Naive thymus-derived CD4-positive, alpha-beta T cell (primary cell): ENCODE data around the gene DUSP8. TPM values are rescaled to one million over a fixed set of nuclear protein-coding genes. Genes with fewer than 3 reads are reported as not detected.

ENCODE experiments used
- ATAC-seq: fragments of 150-1000 bp; cut with Tn5 transposase; 2 replicates; pipeline ENCODE4 v1.10.0; 2021; ENCODE audit warnings: mild to moderate bottlenecking, moderate library complexity
- CTCF ChIA-PET: fragments of 350-600 bp; sonication (Branson Sonifier 250); formaldehyde crosslinking; loops from one replicate; lab custom pipeline; 2021; ENCODE audit warnings: antibody characterized with exemption; lab: Charles Lee
- POLR2A ChIA-PET: fragments of 350-600 bp; sonication (Branson Sonifier 250); formaldehyde crosslinking; loops from one replicate; lab custom pipeline; 2021; ENCODE audit warnings: antibody characterized with exemption, inconsistent platforms; lab: Charles Lee
- DNase-seq, 9 donors: peaks; one replicate each; pipeline versions ENCODE4 v3.0.0 to v3.0.0-alpha.2; 2020 to 2022; ENCODE audit warnings: mixed read lengths in 1 of 9
- H3K27ac ChIP-seq: one replicate; pipeline ENCODE4 v1.7.0; 2013; ENCODE audit warnings: mild to moderate bottlenecking, low read depth, low read length, moderate library complexity
- H3K27me3 ChIP-seq, 2 donors: one replicate each; pipeline ENCODE4 v1.7.0; 2013; ENCODE audit warnings: low read length in 2 of 2, mild to moderate bottlenecking in 2 of 2, moderate library complexity in 2 of 2; ENCODE audit not compliant: control insufficient read depth in 2 of 2, insufficient read depth in 2 of 2
- H3K36me3 ChIP-seq, 3 experiments: 1 replicate in 2 of 3; 2 replicates in 1 of 3; pipeline ENCODE4 v1.7.0; 2013; ENCODE audit warnings: low read length in 3 of 3, mild to moderate bottlenecking in 3 of 3, moderate library complexity in 1 of 3; ENCODE audit not compliant: insufficient read depth in 3 of 3, control insufficient read depth in 2 of 3
- H3K4me1 ChIP-seq, 2 donors: one replicate each; pipeline ENCODE4 v1.7.0; 2013; ENCODE audit warnings: low read length in 2 of 2, mild to moderate bottlenecking in 2 of 2, moderate library complexity in 1 of 2; ENCODE audit not compliant: control insufficient read depth in 2 of 2, insufficient read depth in 2 of 2
- H3K4me3 ChIP-seq: 2 replicates; pipeline ENCODE4 v1.7.0; 2013; ENCODE audit warnings: mild to moderate bottlenecking, low read length
- H3K9me3 ChIP-seq, 3 experiments: 1 replicate in 2 of 3; 2 replicates in 1 of 3; pipeline ENCODE4 v1.7.0; 2013; ENCODE audit warnings: low read length in 3 of 3; ENCODE audit not compliant: control insufficient read depth in 2 of 3
- H3K27ac Mint-ChIP-seq, 9 donors: one replicate each; pipeline ENCODE4 v1.8.0; 2020 to 2022; ENCODE audit warnings: mixed read lengths in 9 of 9, mild to moderate bottlenecking in 8 of 9, moderate library complexity in 5 of 9, inconsistent platforms in 2 of 9
- H3K27me3 Mint-ChIP-seq, 5 donors: one replicate each; pipeline ENCODE4 v1.8.0; 2021 to 2022; ENCODE audit warnings: mixed read lengths in 5 of 5, mild to moderate bottlenecking in 1 of 5
- H3K36me3 Mint-ChIP-seq, 5 donors: one replicate each; pipeline ENCODE4 v1.8.0; 2020 to 2022; ENCODE audit warnings: mixed read lengths in 5 of 5, mild to moderate bottlenecking in 3 of 5, inconsistent platforms in 1 of 5
- H3K4me1 Mint-ChIP-seq, 7 donors: one replicate each; pipeline ENCODE4 v1.8.0; 2020 to 2022; ENCODE audit warnings: mixed read lengths in 7 of 7, mild to moderate bottlenecking in 3 of 7, inconsistent platforms in 1 of 7
- H3K4me3 Mint-ChIP-seq, 10 donors: one replicate each; pipeline ENCODE4 v1.8.0; 2020 to 2022; ENCODE audit warnings: mild to moderate bottlenecking in 10 of 10, mixed read lengths in 10 of 10, moderate library complexity in 6 of 10, inconsistent platforms in 2 of 10
- H3K9me3 Mint-ChIP-seq, 11 donors: one replicate each; pipeline ENCODE4 v1.8.0; 2020 to 2022; ENCODE audit warnings: mixed read lengths in 11 of 11, mild to moderate bottlenecking in 4 of 11, inconsistent platforms in 1 of 11, moderate library complexity in 1 of 11
- intact Hi-C, 2 donors: fragments of 100-400 bp; cut with micrococcal nuclease; formaldehyde crosslinking; loops; one replicate each; pipeline ENCODE4 v1.15.1; 2023
- polyA plus RNA-seq, 2 donors: library from polyadenylated mRNA; unstranded; fragments of 300-500 nt; fragmentation: Illumina TruSeq; gene quantifications; one replicate each; pipeline ENCODE4 v1.2.3, GENCODE V29; 2021
- total RNA-seq, 6 experiments: library from RNA in 5 of 6; stranded (reverse) in 5 of 6; gene quantifications; 1 replicate in 5 of 6; 2 replicates in 1 of 6; pipeline ENCODE4 v1.2.3 and lab custom pipeline; 2021 to 2026

DUSP8 gene
- total and polyA plus RNA-seq, 7 experiments from 2014 or later, result 0.22 to 79.3 (median 3.9) TPM

DNA sequence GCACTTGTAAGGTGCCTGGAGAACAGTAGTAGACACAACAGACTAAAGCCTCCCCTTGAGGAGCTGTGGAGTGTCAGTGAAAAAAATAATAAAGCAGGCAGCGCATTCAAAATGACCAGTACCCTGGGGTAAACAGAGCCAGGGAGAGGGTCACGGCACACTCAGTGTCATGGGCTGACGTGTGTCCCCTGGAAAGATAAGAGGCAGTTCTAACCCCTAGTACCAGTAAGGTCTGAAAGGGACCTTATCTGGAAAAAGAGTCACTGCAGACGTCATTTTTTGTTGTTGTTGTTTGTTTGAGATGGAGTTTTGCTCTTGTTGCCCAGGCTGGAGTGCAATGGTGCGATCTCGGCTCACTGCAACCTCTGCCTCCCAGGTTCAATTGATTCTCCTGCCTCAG, 32.0 kb downstream of the DUSP8 start:
- peaks cover 0 to 5% (median 0%) of the 10 kb centered on the region in 5 donors for H3K36me3 Mint-ChIP-seq
- POLR2A ChIA-PET, result no interaction called here
- CTCF ChIA-PET, result interaction anchor here (0.7 kb wide), 1 partner anchor 100 kb away, joined by 4 read pairs; no protein-coding TSS in a partner anchor
- Histone ChIP-seq H3K9me3 (no peaks in the 10 kb centered on the region), H3K4me1 (peaks cover 12 to 13% of the 10 kb centered on the region in 2 donors), H3K27ac (no peak overlapping the region), H3K4me3 (no peak overlapping the region), H3K36me3 (peaks cover 0 to 11% (median 4%) of the 10 kb centered on the region in 3 experiments), H3K27me3 (peaks cover 0 to under 1% of the 10 kb centered on the region in 2 donors)
- H3K27me3 Mint-ChIP-seq, result peaks cover 0 to 16% (median 3%) of the 10 kb centered on the region in 5 donors
- ATAC-seq (no peak), DNase-seq (no peak)
- no peaks in the 10 kb centered on the region for H3K9me3 Mint-ChIP-seq
- H3K4me3 Mint-ChIP-seq, result no peak overlapping the region
- H3K27ac Mint-ChIP-seq, result no peak overlapping the region
- peaks cover 4 to 24% (median 17%) of the 10 kb centered on the region in 7 donors for H3K4me1 Mint-ChIP-seq
- intact Hi-C loops, result no loop called here

- intact Hi-C loops, result loop anchor here (5.0 kb wide), 2 partner anchors 34 to 39 kb away; partner anchors contain the start of gene DUSP8 (in 1 of the 2)
- peaks cover 0 to 8% (median 3%) of the 10 kb centered on the region in 5 donors for H3K27me3 Mint-ChIP-seq
Observed at GRCh38 chr11:1538153-1538552, 33.9 kb downstream of the DUSP8 start.

GRCh38 chr11:1536065-1536843, 35.8 kb downstream of the DUSP8 start:
- POLR2A ChIA-PET, result no interaction called here
- no peak overlapping the region for H3K4me3 ChIP-seq
- H3K4me1 ChIP-seq, result peaks cover 15 to 21% of the 10 kb centered on the region in 2 donors
- CTCF ChIA-PET, result interaction anchor here (0.6 kb wide), 1 partner anchor 410 kb away, joined by 3 read pairs; no protein-coding TSS in a partner anchor
- H3K36me3 ChIP-seq, result peaks cover 0 to 33% (median 6%) of the 10 kb centered on the region in 3 experiments
- Mint-ChIP-seq H3K9me3 (no peaks in the 10 kb centered on the region), H3K27ac (no peak overlapping the region), H3K4me1 (peaks cover 10 to 54% (median 45%) of the 10 kb centered on the region in 7 donors), H3K27me3 (peaks cover 0 to 6% (median 0%) of the 10 kb centered on the region in 5 donors), H3K4me3 (peak overlapping the region in 5 of 10 donors; percentile 15 to 38 (median 25)), H3K36me3 (peaks cover 0 to 17% (median 2%) of the 10 kb centered on the region in 5 donors)
- no peak for DNase-seq
- no peak overlapping the region for H3K27ac ChIP-seq
- H3K27me3 ChIP-seq, result no peaks in the 10 kb centered on the region
- no peaks in the 10 kb centered on the region for H3K9me3 ChIP-seq
- intact Hi-C loops, result loop anchor here (5.0 kb wide), 2 partner anchors 36 to 41 kb away; partner anchors contain the start of gene DUSP8 (in 1 of the 2)
- no peak for ATAC-seq

More at GRCh38 chr11:1538153-1538552, 33.9 kb downstream of the DUSP8 start:
- CTCF ChIA-PET, result interaction anchor here (0.6 to 1.0 kb wide), 2 partner anchors 8 to 15 kb away, joined by 3 to 6 read pairs; no protein-coding TSS in a partner anchor
- Mint-ChIP-seq H3K4me3 (peak overlapping the region in 1 of 10 donors; percentile 25), H3K36me3 (peaks cover 0 to 8% (median 0%) of the 10 kb centered on the region in 5 donors), H3K4me1 (peaks cover 8 to 38% (median 29%) of the 10 kb centered on the region in 7 donors), H3K9me3 (no peaks in the 10 kb centered on the region), H3K27ac (no peak overlapping the region)
- H3K4me3 ChIP-seq, result no peak overlapping the region
- H3K36me3 ChIP-seq, result peaks cover 0 to 16% (median 6%) of the 10 kb centered on the region in 3 experiments
- peaks cover 15 to 21% of the 10 kb centered on the region in 2 donors for H3K4me1 ChIP-seq
- no peak overlapping the region for H3K27ac ChIP-seq
- no peaks in the 10 kb centered on the region for H3K9me3 ChIP-seq
- H3K27me3 ChIP-seq, result no peaks in the 10 kb centered on the region
- DNase-seq (no peak), ATAC-seq (no peak)
- POLR2A ChIA-PET, result interaction anchor here (0.7 to 1.0 kb wide), 2 partner anchors 27 to 229 kb away, joined by 3 to 6 read pairs; partner anchors contain the start of gene TOLLIP

GRCh38 chr11:1534682-1535081, 37.4 kb downstream of the DUSP8 start:
- ATAC-seq (no peak), DNase-seq (no peak)
- intact Hi-C loops, result loop anchor here (5.0 kb wide), 2 partner anchors 38 to 43 kb away; partner anchors contain the start of gene DUSP8 (in 1 of the 2)
- Histone ChIP-seq H3K4me3 (no peak overlapping the region), H3K36me3 (peaks cover 0 to 33% (median 6%) of the 10 kb centered on the region in 3 experiments), H3K27ac (no peak overlapping the region), H3K9me3 (no peaks in the 10 kb centered on the region), H3K4me1 (peaks cover 15 to 25% of the 10 kb centered on the region in 2 donors), H3K27me3 (no peaks in the 10 kb centered on the region)
- Mint-ChIP-seq H3K27ac (no peak overlapping the region), H3K4me3 (peak overlapping the region in 1 of 10 donors; percentile 6), H3K9me3 (no peaks in the 10 kb centered on the region), H3K36me3 (peaks cover 0 to 17% (median 2%) of the 10 kb centered on the region in 5 donors), H3K4me1 (peaks cover 10 to 60% (median 47%) of the 10 kb centered on the region in 7 donors), H3K27me3 (peaks cover 0 to 6% (median 0%) of the 10 kb centered on the region in 5 donors)
- ChIA-PET CTCF (no interaction called here), POLR2A (no interaction called here)

GRCh38 chr11:1534171-1534570, 37.9 kb downstream of the DUSP8 start:
- Histone ChIP-seq H3K36me3 (peaks cover 0 to 33% (median 6%) of the 10 kb centered on the region in 3 experiments), H3K4me3 (no peak overlapping the region), H3K27me3 (no peaks in the 10 kb centered on the region), H3K27ac (no peak overlapping the region), H3K4me1 (peaks cover 15 to 25% of the 10 kb centered on the region in 2 donors), H3K9me3 (no peaks in the 10 kb centered on the region)
- Mint-ChIP-seq H3K27ac (peak overlapping the region in 2 of 9 donors; percentile 18 to 28), H3K9me3 (no peaks in the 10 kb centered on the region), H3K36me3 (peaks cover 0 to 17% (median 2%) of the 10 kb centered on the region in 5 donors), H3K27me3 (peaks cover 0 to 6% (median 0%) of the 10 kb centered on the region in 5 donors), H3K4me1 (peaks cover 10 to 65% (median 48%) of the 10 kb centered on the region in 7 donors), H3K4me3 (no peak overlapping the region)
- ATAC-seq, result no peak
- intact Hi-C loops, result no loop called here
- DNase-seq, result no peak
- POLR2A ChIA-PET, result interaction anchor here (0.6 kb wide), 1 partner anchor 41 kb away, joined by 3 read pairs; no protein-coding TSS in a partner anchor
- CTCF ChIA-PET, result no interaction called here

DNA sequence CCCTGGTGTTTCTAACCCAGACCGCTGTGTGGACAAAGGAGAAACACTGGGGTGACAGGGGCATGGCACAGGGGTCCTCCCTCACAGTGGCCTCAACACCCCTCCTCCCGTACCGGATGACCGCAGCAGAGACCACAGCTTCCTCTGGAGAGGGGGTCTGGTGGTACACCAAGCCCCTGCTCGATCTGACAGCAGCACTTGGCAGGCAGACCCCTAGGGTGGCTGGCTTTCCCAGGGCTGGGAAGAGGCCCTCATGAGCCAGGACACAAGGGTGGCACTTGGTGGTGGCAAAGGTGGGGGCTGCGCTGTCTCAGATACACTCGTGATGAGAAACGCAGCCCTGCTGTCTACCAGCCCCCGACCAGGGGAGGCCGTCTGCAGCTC, 38.7 kb downstream of the DUSP8 start:
- Mint-ChIP-seq H3K4me1 (peaks cover 10 to 71% (median 54%) of the 10 kb centered on the region in 7 donors), H3K36me3 (peaks cover 0 to 17% (median 2%) of the 10 kb centered on the region in 5 donors), H3K9me3 (no peaks in the 10 kb centered on the region), H3K4me3 (peak overlapping the region in 1 of 10 donors; percentile 18), H3K27me3 (peaks cover 0 to 4% (median 0%) of the 10 kb centered on the region in 5 donors), H3K27ac (no peak overlapping the region)
- CTCF ChIA-PET, result no interaction called here
- Histone ChIP-seq H3K4me1 (peaks cover 15 to 25% of the 10 kb centered on the region in 2 donors), H3K27me3 (no peaks in the 10 kb centered on the region), H3K27ac (no peak overlapping the region), H3K9me3 (no peaks in the 10 kb centered on the region), H3K36me3 (peaks cover 0 to 33% (median 6%) of the 10 kb centered on the region in 3 experiments), H3K4me3 (no peak overlapping the region)
- POLR2A ChIA-PET, result interaction anchor here (1.1 kb wide), 1 partner anchor 12 kb away, joined by 3 read pairs; no protein-coding TSS in a partner anchor
- ATAC-seq, result no peak
- no peak for DNase-seq
- intact Hi-C loops, result no loop called here
